ENCODE measurements around the gene CD2AP. TPM values are rescaled to one million over a fixed set of nuclear protein-coding genes. Genes with fewer than 3 reads are reported as not detected.

CD2AP gene
- total and polyA plus RNA-seq, 5 experiments from 2014 or later = 7.3 to 32.2 (median 7.9) TPM

DNA sequence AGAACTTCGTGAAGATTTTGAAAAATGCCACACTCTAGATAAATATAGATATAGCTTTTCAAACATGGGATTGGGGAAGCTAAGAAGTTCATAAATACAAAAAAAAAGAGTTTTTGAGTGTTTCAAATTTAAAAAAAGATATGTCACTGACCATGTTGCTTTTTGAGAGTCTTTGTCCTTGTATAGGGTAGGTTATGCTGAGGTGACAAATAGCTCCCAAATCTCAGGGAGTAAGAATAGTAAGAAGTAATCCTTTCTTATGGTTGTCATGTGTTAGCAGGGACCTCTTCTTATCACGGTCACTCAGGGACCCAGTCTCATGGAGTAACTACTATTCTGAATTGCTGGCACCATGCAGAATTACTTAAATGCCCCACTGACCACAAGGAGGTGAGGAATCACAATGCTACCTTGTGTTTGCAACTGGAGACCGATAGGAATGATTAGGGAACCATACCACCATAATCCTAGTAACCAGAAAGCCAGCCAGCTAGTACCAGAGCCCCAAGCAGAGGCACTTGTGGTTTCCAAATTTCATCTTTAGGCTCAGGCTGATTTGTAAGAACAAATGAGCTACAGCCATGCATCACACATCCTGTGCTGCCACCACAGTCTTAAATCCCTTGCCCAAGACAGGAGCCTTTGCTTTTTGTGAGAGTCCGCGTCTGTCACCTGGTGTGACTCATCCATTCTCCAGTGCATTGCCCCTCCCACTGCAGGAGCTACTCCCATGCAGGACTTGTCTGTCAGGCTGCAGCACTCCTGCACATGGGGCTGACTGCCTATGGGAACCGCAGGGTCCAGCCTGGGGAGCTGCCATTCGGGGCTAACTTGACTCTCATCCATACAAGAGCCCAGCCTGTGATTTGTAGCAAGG, 178.4 kb downstream of the CD2AP start:
- DNase-seq = no peak
- ATAC-seq = peak in 1 of 2 donors; percentile 25
- no peaks in the 10 kb centered on the region for H3K36me3 Mint-ChIP-seq
- POLR2A ChIA-PET = no interaction called here
- H3K9me3 Mint-ChIP-seq = no peaks in the 10 kb centered on the region
- H3K4me1 Mint-ChIP-seq = no peaks in the 10 kb centered on the region
- H3K27ac Mint-ChIP-seq = no peak overlapping the region
- no peak overlapping the region for H3K4me3 Mint-ChIP-seq
- peaks cover 0 to 10% (median 4%) of the 10 kb centered on the region in 5 donors for H3K27me3 Mint-ChIP-seq

DNA sequence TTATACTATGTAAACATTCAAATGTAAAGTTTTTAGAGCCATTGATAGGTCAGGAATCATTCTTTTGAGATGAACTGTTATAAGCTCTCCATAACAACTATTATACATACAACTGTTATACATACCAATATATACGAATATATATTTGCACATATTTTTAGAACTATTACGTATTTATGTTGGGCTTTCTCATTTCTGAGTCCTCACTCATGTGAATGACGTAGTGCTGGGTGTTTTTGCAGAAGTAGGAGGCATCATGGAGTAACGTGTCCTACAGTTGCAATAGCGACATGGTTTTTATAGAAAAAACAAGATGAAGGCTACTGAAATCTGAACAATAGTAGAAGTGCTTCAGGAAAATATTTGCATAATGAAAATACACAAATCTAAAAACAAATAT, 184.4 kb downstream of the CD2AP start:
- H3K4me3 Mint-ChIP-seq = no peak overlapping the region
- H3K9me3 Mint-ChIP-seq = peaks cover 0 to 2% (median 0%) of the 10 kb centered on the region in 9 donors
- DNase-seq (no peak), ATAC-seq (no peak)
- H3K36me3 Mint-ChIP-seq = no peaks in the 10 kb centered on the region
- peaks cover 9 to 27% (median 22%) of the 10 kb centered on the region in 5 donors for H3K27me3 Mint-ChIP-seq
- POLR2A ChIA-PET = no interaction called here
- H3K27ac Mint-ChIP-seq = no peak overlapping the region
- no peaks in the 10 kb centered on the region for H3K4me1 Mint-ChIP-seq

DNA sequence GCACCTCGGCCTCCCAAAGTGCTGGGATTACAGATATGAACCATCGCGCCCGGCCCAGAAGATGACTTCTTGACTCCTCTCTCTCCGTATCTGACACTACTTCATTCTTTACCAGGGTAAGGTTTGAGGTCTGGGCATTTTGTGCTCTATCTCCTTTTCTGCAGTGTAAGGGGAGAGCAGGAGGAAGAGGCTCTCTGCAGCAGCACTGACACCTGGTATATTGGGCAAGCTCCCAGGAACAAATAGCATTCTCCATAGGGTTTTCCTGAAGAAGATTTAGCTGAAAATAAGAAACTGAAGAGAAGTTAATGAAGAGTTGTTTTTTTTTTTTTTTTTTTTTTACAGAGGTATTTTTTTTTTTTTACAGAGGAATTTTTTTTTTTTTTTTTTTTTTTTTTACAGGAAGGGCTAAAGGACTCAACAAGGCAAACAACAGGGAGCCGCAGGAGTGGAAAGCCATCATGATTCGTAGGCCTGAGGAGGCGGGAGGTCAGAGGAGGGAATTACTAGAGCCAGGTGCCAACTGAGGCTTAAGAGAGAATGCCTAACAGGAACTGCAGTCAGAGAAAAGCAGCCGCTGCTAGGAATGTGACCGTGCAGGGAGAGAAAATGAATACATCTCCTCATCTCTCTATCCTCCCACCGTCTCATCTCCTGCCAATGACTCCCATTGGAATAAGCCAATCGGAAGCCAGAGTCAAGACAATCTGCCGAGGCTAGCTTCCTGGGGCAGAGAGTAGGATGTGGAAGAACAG, 186.1 kb downstream of the CD2AP start:
- peaks cover 0 to 2% (median 0%) of the 10 kb centered on the region in 9 donors for H3K9me3 Mint-ChIP-seq
- H3K4me1 Mint-ChIP-seq = no peaks in the 10 kb centered on the region
- H3K27me3 Mint-ChIP-seq = peaks cover 13 to 35% (median 30%) of the 10 kb centered on the region in 5 donors
- H3K36me3 Mint-ChIP-seq = no peaks in the 10 kb centered on the region
- no peak overlapping the region for H3K27ac Mint-ChIP-seq
- no peak for ATAC-seq
- no peak for DNase-seq
- POLR2A ChIA-PET = no interaction called here
- H3K4me3 Mint-ChIP-seq = no peak overlapping the region

DNA sequence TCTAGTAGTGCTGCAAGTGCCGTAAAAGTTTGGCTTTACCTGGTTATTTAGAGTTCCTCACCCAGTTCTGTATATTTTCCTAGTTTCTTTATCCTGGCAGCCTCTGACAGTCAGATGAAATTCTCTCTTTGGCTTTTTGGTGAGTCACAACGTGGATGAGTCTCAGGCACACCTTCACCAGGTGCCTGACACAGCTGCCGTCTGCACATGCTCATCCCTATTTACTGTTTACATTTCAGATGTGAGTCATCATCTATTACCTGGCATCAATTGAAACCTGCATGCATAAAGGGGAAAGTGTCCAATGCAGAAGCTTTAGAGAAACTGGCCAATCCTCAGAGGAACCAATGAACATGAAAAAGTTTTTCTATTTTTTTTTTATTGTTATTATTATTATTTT, 187.5 kb downstream of the CD2AP start:
- ATAC-seq (no peak), DNase-seq (no peak)
- no peak overlapping the region for H3K4me3 Mint-ChIP-seq
- POLR2A ChIA-PET = no interaction called here
- no peaks in the 10 kb centered on the region for H3K36me3 Mint-ChIP-seq
- peaks cover 17 to 46% (median 37%) of the 10 kb centered on the region in 5 donors for H3K27me3 Mint-ChIP-seq
- H3K9me3 Mint-ChIP-seq = peaks cover 0 to 2% (median 0%) of the 10 kb centered on the region in 9 donors
- no peak overlapping the region for H3K27ac Mint-ChIP-seq
- no peaks in the 10 kb centered on the region for H3K4me1 Mint-ChIP-seq

DNA sequence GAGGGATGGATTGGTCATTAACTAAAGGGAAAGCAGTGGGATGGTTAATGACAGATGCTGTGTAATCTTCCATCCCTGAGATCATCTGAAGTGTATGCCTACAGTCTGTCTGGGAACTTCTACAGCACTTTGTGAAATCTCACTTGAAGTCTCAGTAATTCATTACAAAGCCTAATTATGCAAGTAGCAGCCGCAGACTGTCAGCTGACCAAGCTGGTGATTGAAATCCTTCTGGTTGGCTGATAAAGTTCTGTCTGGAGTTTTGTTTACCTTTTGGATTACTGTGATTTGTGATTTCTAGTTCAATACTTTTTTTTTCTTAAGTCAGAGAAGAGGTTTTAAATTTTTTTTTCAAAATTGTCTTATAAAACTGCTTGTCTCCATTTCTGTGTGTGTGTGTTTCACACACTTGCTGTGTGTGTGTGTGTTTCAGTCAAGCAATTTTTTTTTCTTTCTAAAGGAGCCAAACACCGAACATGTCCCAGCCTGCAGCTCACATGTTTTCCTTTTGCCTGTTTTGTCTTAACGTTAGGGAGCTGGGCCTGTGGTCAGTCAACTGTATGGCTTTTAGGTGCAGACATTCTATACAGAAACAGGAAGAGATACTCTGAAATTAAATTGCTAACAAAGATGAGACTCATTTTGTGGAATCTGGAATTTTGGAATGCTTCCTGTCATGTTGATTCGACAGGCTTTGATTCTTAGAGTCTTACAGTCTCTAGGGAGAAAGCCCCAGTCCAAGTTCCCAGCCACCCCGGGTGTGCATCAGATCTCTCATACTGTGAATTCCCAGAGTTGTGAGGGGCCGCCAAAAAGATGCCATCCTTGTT, 192.3 kb downstream of the CD2AP start:
- H3K9me3 Mint-ChIP-seq = no peaks in the 10 kb centered on the region
- peak overlapping the region in 1 of 10 donors; percentile 62 for H3K27ac Mint-ChIP-seq
- DNase-seq (no peak), ATAC-seq (no peak)
- H3K4me1 Mint-ChIP-seq = no peaks in the 10 kb centered on the region
- POLR2A ChIA-PET = no interaction called here
- no peak overlapping the region for H3K4me3 Mint-ChIP-seq
- H3K36me3 Mint-ChIP-seq = no peaks in the 10 kb centered on the region
- peaks cover 15 to 54% (median 24%) of the 10 kb centered on the region in 5 donors for H3K27me3 Mint-ChIP-seq

DNA sequence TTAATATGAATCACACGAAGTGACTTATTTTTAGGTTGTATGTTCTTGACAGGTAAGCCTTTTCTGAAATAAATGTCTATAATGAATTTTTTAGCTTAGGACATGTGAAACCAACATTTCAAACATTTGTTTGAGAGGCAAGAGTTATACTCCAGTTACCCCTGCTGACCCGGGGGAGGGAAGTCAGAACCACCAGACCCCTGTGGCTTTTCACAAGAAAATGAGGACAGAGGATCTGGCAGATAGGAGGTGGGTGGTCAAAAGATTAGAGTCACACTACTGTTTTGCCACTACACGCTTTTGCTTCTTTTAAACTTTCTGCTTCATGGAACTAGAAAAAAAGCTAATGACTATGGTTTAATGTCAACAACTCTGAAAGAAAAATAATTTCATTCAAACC, 193.3 kb downstream of the CD2AP start:
- Mint-ChIP-seq H3K27ac (no peak overlapping the region), H3K36me3 (no peaks in the 10 kb centered on the region), H3K9me3 (no peaks in the 10 kb centered on the region), H3K4me1 (no peaks in the 10 kb centered on the region), H3K27me3 (peaks cover 15 to 51% (median 23%) of the 10 kb centered on the region in 5 donors), H3K4me3 (no peak overlapping the region)
- no peak for DNase-seq
- no peak for ATAC-seq
- POLR2A ChIA-PET = no interaction called here

DNA sequence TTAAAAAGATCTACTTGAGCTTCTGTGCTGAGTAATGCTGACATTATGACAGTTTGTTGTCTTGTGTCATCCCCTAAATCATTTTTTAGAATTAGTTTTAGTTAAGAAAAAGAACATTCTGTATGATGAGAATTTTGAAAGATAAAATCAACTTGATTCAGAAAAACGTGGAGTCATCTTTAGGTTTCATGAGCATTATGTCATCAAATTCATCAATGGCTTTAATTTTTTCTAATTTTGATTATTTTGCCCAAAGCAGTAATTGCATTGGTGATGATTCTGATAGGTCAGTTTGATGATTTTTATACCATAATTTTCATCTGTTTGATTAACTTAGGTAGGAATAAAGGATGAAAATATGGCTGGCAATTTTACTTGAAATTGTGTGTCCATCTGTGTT, 194.2 kb downstream of the CD2AP start:
- H3K27me3 Mint-ChIP-seq = peaks cover 11 to 47% (median 19%) of the 10 kb centered on the region in 5 donors
- H3K9me3 Mint-ChIP-seq = no peaks in the 10 kb centered on the region

DNA sequence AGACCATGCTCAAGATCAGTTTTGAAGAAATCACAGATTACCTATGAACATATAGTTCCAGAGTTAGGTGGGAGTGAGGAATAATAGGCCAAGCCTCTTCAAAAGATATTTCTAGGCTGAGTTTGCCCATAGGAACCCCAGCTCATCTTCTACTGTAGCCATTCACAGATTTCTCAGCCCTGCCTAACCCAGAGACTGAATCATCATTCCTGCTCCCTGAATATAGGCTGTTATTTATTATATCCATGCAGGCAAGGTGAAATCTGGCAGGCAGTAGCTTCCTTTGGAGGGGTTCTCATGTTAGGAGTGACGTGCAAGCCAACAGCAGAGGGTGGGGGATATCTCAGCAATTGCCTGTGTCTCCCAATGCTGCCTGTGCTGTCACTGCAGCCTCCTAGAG, 195.2 kb downstream of the CD2AP start:
- Mint-ChIP-seq H3K9me3 (no peaks in the 10 kb centered on the region), H3K27me3 (peaks cover 8 to 46% (median 17%) of the 10 kb centered on the region in 5 donors), H3K4me3 (no peak overlapping the region), H3K4me1 (no peaks in the 10 kb centered on the region), H3K36me3 (no peaks in the 10 kb centered on the region), H3K27ac (no peak overlapping the region)
- POLR2A ChIA-PET = no interaction called here
- ATAC-seq (no peak), DNase-seq (no peak)

More for the DNA sequence above, 194.2 kb downstream of the CD2AP start:
- no peak for DNase-seq
- Mint-ChIP-seq H3K36me3 (no peaks in the 10 kb centered on the region), H3K27ac (no peak overlapping the region), H3K4me3 (no peak overlapping the region), H3K4me1 (no peaks in the 10 kb centered on the region)
- no peak for ATAC-seq
- POLR2A ChIA-PET = no interaction called here

DNA sequence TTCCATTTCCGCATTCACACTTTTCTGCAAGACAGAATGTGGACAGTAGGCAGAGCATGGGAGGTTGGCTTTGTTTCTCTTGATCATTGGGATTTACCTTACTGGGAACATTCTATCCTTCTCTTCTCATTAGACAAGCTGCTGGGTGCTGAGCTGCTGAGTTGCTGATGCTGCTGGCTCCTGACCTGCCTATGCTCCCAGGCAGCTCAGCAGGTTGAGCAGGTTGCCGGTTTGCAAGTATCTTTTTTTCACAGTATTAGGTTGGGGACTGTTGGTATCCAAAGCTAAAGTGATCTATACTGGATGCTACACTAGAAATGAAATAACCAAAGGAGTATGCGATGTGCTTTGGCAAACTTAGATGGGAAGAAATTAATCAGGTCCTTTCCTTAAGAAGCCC, 197.1 kb downstream of the CD2AP start:
- no peaks in the 10 kb centered on the region for H3K9me3 Mint-ChIP-seq
- no peaks in the 10 kb centered on the region for H3K4me1 Mint-ChIP-seq
- POLR2A ChIA-PET = interaction anchor here (0.6 kb wide), 1 partner anchor 29 kb away, joined by 3 read pairs; no protein-coding TSS in a partner anchor
- no peak overlapping the region for H3K27ac Mint-ChIP-seq
- H3K36me3 Mint-ChIP-seq = no peaks in the 10 kb centered on the region
- DNase-seq = no peak
- peaks cover 6 to 34% (median 14%) of the 10 kb centered on the region in 5 donors for H3K27me3 Mint-ChIP-seq
- ATAC-seq = no peak
- H3K4me3 Mint-ChIP-seq = no peak overlapping the region

Other genes with a start within 250 kb of the CD2AP start
- gene TNFRSF21, start 167.9 kb upstream of the CD2AP start, total RNA-seq = under 1 TPM; 0.36 to 0.38 TPM
- gene TNFRSF21, start 167.9 kb upstream of the CD2AP start, polyA plus RNA-seq = not detected
- not detected for gene ADGRF4, start 220.8 kb downstream of the CD2AP start, total RNA-seq
- gene ADGRF4, start 220.8 kb downstream of the CD2AP start, polyA plus RNA-seq = not detected